ENCODE measurements around the gene MPIG6B.

- TF ChIP-seq CTCF (IDR thresholded peaks at IDR 0.05; ENCODE audit: low read length): no peak
- no peak for TF ChIP-seq EZH2 (optimal IDR thresholded peaks at IDR 0.05; ENCODE audit: low read depth, low read length)
These were observed 29.6 kb upstream of the MPIG6B start for GRCh38 chr6:31693535-31693934.

All from MM.1S (cell line).